Colonic mucosa (tissue), 4 donors: ENCODE measurements around the gene PDE4C. TPM values are rescaled to one million over a fixed set of nuclear protein-coding genes. Genes with fewer than 3 reads are reported as not detected.
A peak's percentile ranks its signal among the peaks of the same experiment; 100 is the strongest.

ENCODE experiments used
- DNase-seq: peaks from one replicate; pipeline ENCODE4 v3.0.0-alpha.2; 2020
- H3K27ac ChIP-seq: fragments of 200-600 bp; one replicate; pipeline ENCODE4 v1.8.0; 2021
- H3K27me3 ChIP-seq: fragments of 200-600 bp; one replicate; pipeline ENCODE4 v1.8.0; 2021
- H3K36me3 ChIP-seq: fragments of 200-600 bp; one replicate; pipeline ENCODE4 v1.8.0; 2021
- H3K4me1 ChIP-seq: fragments of 200-600 bp; one replicate; pipeline ENCODE4 v1.8.0; 2021; ENCODE audit warnings: mild to moderate bottlenecking
- H3K4me3 ChIP-seq: fragments of 200-600 bp; one replicate; pipeline ENCODE4 v1.8.0; 2021
- H3K9ac ChIP-seq, 2 donors: one replicate each; pipeline ENCODE4 v1.7.0; 2013; ENCODE audit warnings: control low read depth in 2 of 2, low read depth in 2 of 2, low read length in 2 of 2
- H3K9me3 ChIP-seq: fragments of 200-600 bp; one replicate; pipeline ENCODE4 v1.8.0; 2021
- CTCF ChIP-seq: fragments of 200-600 bp; IDR thresholded peaks from one replicate; pipeline ENCODE4 v1.8.0; 2022; ENCODE audit warnings: antibody characterized with exemption, mild to moderate bottlenecking
- intact Hi-C: fragments of 100-400 bp; cut with DNase I; formaldehyde crosslinking; loops from one replicate; pipeline ENCODE4 v1.14.1; 2022
- total RNA-seq, 2 donors: library from RNA; stranded (reverse); fragmentation: NEBNext Ultra II Directional in 1 of 2; extraction: Animal tissue kit (Norgen Biotek cat#: 25700) in 1 of 2; gene quantifications; one replicate each; pipeline ENCODE4 v1.2.1, GENCODE V29; 2021
- donor health status: healthy.
- donor health status: DM: no; HTN: no; CAD: no.
- donor health status: DM: no; HTN: no; CAD: no.

Gene PDE4C
- total RNA-seq, 2 donors from 2014 or later = 2.1 TPM

DNA sequence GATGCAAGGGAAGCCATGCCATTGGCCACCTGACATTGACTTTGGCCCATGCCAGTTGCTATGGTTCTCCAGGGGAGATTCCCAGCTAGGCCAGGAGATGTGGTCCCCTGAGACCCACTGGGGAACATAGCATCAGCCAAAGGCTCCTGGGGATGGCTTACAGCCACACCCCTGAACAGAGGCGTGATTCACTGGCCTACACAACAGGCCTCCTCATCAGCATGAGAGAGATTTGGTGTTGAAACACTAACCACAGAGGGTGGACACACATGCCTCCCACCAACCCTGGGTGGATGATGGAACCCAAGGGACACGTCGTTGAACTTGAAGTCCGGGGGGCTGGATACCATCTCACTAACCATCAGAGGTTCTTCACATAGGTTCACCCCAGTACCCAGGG, 33.7 kb upstream of the PDE4C start:
- no peaks in the 10 kb centered on the region for H3K4me1 ChIP-seq
- H3K27ac ChIP-seq = no peak overlapping the region
- no peak overlapping the region for H3K9ac ChIP-seq
- H3K27me3 ChIP-seq = no peaks in the 10 kb centered on the region
- H3K36me3 ChIP-seq = no peaks in the 10 kb centered on the region
- DNase-seq = no peak
- intact Hi-C loops = no loop called here
- no peak for TF ChIP-seq CTCF
- H3K4me3 ChIP-seq = no peak overlapping the region
- H3K9me3 ChIP-seq = no peaks in the 10 kb centered on the region

DNA sequence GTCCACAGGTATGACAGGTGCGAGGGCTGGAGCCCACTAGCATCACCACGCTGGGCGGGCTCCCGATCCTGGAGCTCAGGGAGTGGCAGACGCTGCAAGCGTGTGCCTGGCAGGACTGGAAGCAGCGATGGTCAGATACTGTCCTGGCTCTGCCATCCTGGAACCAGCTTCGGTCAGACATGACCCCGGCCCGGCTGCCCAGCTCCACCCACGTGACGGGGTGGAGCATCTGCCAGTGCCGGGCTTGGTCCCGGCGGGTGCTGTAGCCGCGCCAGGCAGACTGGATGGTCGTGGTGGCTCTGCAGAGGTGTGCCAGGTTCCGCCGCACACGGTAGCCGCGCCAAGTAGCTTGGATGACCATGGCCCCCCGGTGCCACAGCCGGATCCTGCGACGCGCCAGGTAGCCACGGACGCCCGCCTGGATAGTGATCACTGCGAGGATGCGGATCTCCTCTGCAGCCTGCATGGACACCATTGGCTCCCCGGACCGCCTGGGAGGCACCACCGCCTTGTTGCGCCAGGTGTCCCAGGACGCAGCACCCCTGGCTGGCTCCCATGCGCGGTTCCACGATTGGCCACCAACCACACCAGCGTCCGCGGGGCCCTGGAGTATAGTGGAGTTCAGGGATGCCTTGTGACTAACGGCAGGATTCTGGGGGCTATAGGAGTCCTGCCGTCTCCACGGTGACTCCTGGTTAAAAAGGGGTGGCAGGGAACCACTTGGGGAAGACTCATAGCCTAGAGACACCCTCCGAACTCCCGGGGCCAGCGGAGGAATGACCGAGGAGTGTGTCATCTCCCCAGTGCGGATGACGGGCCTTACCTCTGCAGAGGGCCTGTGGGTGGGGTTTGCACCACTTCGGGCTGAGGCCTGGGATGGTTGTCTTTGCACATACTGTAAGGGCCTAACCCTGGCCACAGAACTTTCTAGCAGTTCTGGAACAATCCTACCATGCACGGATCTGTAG, 31.5 kb upstream of the PDE4C start:
- Histone ChIP-seq H3K27me3 (no peaks in the 10 kb centered on the region), H3K9me3 (no peaks in the 10 kb centered on the region), H3K4me3 (no peak overlapping the region), H3K27ac (no peak overlapping the region), H3K9ac (no peak overlapping the region), H3K4me1 (peaks cover 7% of the 10 kb centered on the region), H3K36me3 (no peaks in the 10 kb centered on the region)
- intact Hi-C loops = no loop called here
- no peak for DNase-seq
- no peak for TF ChIP-seq CTCF

DNA sequence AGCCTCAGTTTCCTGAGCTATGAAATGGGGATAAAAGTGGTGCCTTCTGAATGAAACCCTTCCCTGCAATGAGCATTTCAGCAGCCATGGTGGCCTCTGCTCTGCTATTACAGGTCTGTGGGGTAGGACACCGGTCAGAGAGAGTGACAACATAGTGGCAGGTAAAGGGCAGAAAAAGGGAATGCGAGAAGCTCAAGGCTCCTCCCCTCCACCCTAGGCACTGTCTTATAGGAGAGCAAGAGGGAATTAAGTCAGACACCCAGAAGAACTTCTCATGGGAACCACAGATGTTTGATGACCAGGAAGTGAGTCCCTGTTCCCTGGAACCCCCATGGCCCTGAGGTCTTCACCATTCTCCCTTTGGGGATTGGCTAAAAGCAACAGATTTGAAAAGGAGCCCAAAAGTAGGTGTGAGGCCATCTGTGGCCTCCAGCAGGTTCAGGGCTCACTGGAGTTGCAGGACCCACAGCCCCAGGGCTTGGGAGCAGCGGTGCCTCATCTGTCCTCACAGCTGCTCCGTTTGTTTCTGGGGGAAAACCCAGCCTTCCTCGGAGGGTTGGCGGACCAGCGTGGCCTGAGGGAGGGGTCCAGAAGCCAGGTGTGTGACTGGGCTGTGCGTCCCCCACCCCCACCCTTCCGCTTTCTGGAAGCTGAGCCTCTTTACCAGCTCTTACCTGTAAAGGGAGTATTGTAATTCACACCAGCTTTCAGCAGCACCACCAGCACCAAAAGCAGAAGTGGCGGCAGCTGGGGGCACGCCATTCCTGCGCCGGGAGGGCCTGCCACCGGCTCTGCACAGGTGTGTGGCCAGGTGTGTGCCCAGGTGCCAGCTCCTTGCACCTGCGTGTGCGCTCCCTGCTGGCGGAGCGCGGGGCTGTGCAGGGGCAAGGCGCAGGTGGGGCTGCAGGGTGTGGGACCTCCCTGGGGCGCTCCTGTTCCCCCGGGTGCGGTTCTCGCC, 28.6 kb upstream of the PDE4C start:
- peak overlapping the region; percentile 85 for H3K27ac ChIP-seq
- peak overlapping the region; percentile 44 to 64 for H3K9ac ChIP-seq
- peaks cover 7% of the 10 kb centered on the region for H3K4me1 ChIP-seq
- no peaks in the 10 kb centered on the region for H3K9me3 ChIP-seq
- DNase-seq = peak; percentile 78
- H3K36me3 ChIP-seq = no peaks in the 10 kb centered on the region
- intact Hi-C loops = loop anchor here (5.0 kb wide), 1 partner anchor 48 kb away; no protein-coding TSS in a partner anchor
- H3K27me3 ChIP-seq = no peaks in the 10 kb centered on the region
- peak; percentile 47 for TF ChIP-seq CTCF
- peak overlapping the region; percentile 20 for H3K4me3 ChIP-seq

DNA sequence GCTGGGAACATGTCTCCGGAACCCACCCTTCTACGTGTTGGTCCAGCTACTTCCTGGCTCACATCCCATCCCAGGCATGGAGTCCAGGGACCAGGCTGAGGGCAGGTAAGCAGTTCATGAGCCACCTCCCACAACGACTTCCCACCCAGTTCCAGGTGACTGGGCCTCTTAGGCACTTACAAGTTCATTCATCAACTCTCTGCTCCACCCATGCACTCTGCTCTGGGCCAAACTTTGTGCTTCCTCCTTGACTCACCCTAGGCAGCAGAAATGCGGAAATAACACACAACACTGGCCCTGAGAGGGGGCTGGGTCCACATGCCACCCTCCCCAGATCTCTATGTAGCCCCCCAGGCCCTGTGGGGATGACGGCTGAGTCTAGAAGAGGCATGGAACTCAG, 27.5 kb upstream of the PDE4C start:
- Histone ChIP-seq H3K4me1 (peaks cover 7% of the 10 kb centered on the region), H3K36me3 (no peaks in the 10 kb centered on the region), H3K9ac (peak overlapping the region; percentile 16 to 64), H3K27me3 (no peaks in the 10 kb centered on the region), H3K4me3 (no peak overlapping the region), H3K9me3 (no peaks in the 10 kb centered on the region), H3K27ac (peak overlapping the region; percentile 85)
- no peak for TF ChIP-seq CTCF
- peak; percentile 90 for DNase-seq
- intact Hi-C loops = loop anchor here (5.0 kb wide), 1 partner anchor 46 kb away; no protein-coding TSS in a partner anchor

DNA sequence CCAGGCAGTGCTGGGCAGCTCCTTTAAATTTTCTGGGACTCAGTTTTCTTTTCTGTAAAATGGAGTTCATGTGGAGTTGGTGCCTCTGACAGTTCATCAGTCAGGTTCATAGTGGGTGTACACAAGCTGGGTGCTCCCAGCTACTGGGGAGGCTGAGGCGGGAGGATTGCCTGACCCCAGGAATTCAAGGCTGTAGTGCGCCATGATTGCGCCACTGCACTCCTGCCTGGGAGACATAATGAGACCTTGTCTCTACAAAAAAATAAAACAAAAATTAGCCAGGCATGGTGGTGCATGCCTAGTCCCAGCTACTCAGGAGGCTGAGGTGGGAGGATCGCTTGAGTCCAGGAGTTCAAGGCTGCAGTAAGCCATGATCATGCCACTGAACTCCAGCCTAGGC, 26.9 kb upstream of the PDE4C start:
- Histone ChIP-seq H3K27me3 (no peaks in the 10 kb centered on the region), H3K9me3 (no peaks in the 10 kb centered on the region), H3K36me3 (no peaks in the 10 kb centered on the region), H3K27ac (peak overlapping the region; percentile 85), H3K9ac (peak overlapping the region in 1 of 2 donors; percentile 64), H3K4me1 (peaks cover 7% of the 10 kb centered on the region), H3K4me3 (no peak overlapping the region)
- DNase-seq = no peak
- intact Hi-C loops = loop anchor here (5.0 kb wide), 1 partner anchor 46 kb away; no protein-coding TSS in a partner anchor
- no peak for TF ChIP-seq CTCF
